ENCODE data around the gene FRG2.
"Not testable (repeated sequence)": the region's sequence is repeated elsewhere in the genome, so short reads cannot be mapped to it uniquely, and the experiment has no call there.

- not testable (repeated sequence) for TF ChIP-seq CTCF, POLR2A (IDR thresholded peaks at IDR 0.05)
Observed at GRCh38 chr4:190064342-190064741, 37.3 kb upstream of the FRG2 start, which contains the start of gene DBET.
